GM23338 (cell line): ENCODE results near the gene FUT3.
A peak's percentile ranks its signal among the peaks of the same experiment; 100 is the strongest.

Experiments
- CREB1 ChIP-seq: fragments of 250-450 bp; sonication (Bioruptor Pico); IDR thresholded peaks from 2 replicates; pipeline ENCODE4 v1.5.0; 2020; ENCODE audit warnings: low read depth, mild to moderate bottlenecking, moderate library complexity
- CTCF ChIP-seq, 2 experiments: fragments of 200-600 bp in 1 of 2; sonication (generic) in 1 of 2; conservative IDR thresholded peaks; 2 replicates each; pipeline versions ENCODE4 v1.5.1 to v1.6.1; 2016 to 2017; ENCODE audit warnings: antibody characterized with exemption in 2 of 2, low read depth in 2 of 2, mild to moderate bottlenecking in 2 of 2, moderate library complexity in 1 of 2
- EZH2 ChIP-seq: fragments of 200-600 bp; sonication (generic); IDR thresholded peaks from one replicate; pipeline ENCODE4 v1.8.0; 2017; ENCODE audit warnings: antibody characterized with exemption, mild to moderate bottlenecking, low read depth; ENCODE audit not compliant: unreplicated experiment
- EZH2phosphoT487 ChIP-seq: fragments of 200-600 bp; sonication (generic); IDR thresholded peaks from one replicate; pipeline ENCODE4 v1.8.1; 2018; ENCODE audit warnings: antibody characterized with exemption; ENCODE audit not compliant: unreplicated experiment
- JUNB ChIP-seq: IDR thresholded peaks from one replicate; pipeline ENCODE4 v1.6.1; 2016; ENCODE audit warnings: antibody characterized with exemption; ENCODE audit not compliant: unreplicated experiment
- POLR2AphosphoS5 ChIP-seq: IDR thresholded peaks from 2 replicates; pipeline ENCODE4 v1.6.1; 2016; ENCODE audit warnings: antibody characterized with exemption, low read depth
- STAT1 ChIP-seq: IDR thresholded peaks from one replicate; pipeline ENCODE4 v1.6.1; 2016; ENCODE audit warnings: antibody characterized with exemption; ENCODE audit not compliant: unreplicated experiment
- ZNF114 ChIP-seq: fragments of 250-450 bp; sonication (Bioruptor Pico); IDR thresholded peaks from 2 replicates; pipeline ENCODE4 v1.5.0; 2020; ENCODE audit warnings: mild to moderate bottlenecking, moderate library complexity
- TF ChIP-seq, protein P1 (sequence below): IDR thresholded peaks from one replicate; pipeline ENCODE4 v1.6.1; 2018; ENCODE audit warnings: antibody characterized with exemption; ENCODE audit not compliant: unreplicated experiment

DNA sequence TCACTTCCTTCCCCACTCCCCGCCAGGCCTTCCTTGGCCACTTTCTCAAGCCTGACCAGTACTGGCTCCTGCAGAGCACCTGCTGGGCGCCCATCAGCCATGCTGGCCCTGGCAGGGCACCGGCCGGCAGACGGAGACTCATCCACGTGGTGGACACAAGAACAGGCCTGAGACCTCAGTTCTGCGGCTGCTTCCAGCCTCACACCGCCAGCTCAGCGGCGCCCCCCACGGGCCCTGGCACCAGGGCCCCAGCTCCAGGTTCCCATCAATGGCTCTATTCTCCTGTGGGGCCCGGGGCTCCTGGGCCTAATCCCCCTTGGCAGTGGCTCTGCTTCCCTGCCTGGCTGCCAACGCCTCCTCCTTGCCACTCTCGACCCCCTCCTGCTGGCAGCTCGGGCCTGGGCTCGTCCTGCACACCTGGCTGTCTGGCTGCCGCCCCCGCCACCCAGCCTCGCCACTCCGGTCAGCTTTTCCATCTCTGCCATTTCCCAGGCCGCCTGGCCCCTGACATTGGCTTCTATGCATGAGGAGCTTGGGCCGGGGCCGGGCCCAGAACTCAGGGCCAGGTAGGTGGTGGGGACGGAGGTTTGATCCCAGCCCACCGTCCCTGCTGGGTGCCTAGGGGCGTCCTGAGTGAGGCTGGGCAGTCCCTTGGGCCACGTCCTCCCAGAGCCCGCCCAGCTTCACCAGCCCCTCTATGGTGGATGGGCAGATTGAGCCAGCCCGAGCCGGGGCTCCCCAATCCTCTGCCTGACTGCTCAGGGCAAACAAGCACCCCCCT lies 46.1 kb upstream of the FUT3 start:
- peak; percentile 35 to 54 for TF ChIP-seq CTCF (conservative IDR thresholded peaks at IDR 0.05; ENCODE audit: low read depth in 2 of 2)
- TF ChIP-seq EZH2, result no peak
- no peak for TF ChIP-seq POLR2AphosphoS5
- TF ChIP-seq EZH2phosphoT487, result no peak
- TF ChIP-seq, protein P1, sequence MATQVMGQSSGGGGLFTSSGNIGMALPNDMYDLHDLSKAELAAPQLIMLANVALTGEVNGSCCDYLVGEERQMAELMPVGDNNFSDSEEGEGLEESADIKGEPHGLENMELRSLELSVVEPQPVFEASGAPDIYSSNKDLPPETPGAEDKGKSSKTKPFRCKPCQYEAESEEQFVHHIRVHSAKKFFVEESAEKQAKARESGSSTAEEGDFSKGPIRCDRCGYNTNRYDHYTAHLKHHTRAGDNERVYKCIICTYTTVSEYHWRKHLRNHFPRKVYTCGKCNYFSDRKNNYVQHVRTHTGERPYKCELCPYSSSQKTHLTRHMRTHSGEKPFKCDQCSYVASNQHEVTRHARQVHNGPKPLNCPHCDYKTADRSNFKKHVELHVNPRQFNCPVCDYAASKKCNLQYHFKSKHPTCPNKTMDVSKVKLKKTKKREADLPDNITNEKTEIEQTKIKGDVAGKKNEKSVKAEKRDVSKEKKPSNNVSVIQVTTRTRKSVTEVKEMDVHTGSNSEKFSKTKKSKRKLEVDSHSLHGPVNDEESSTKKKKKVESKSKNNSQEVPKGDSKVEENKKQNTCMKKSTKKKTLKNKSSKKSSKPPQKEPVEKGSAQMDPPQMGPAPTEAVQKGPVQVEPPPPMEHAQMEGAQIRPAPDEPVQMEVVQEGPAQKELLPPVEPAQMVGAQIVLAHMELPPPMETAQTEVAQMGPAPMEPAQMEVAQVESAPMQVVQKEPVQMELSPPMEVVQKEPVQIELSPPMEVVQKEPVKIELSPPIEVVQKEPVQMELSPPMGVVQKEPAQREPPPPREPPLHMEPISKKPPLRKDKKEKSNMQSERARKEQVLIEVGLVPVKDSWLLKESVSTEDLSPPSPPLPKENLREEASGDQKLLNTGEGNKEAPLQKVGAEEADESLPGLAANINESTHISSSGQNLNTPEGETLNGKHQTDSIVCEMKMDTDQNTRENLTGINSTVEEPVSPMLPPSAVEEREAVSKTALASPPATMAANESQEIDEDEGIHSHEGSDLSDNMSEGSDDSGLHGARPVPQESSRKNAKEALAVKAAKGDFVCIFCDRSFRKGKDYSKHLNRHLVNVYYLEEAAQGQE, result no peak
- no peak for TF ChIP-seq CREB1 (CRISPR knock-in tag)
- no peak for TF ChIP-seq JUNB
- no peak for TF ChIP-seq STAT1
- no peak for TF ChIP-seq ZNF114 (CRISPR knock-in tag)
